Measurements from ENCODE around the gene BBS9.

- TF ChIP-seq, protein P1, sequence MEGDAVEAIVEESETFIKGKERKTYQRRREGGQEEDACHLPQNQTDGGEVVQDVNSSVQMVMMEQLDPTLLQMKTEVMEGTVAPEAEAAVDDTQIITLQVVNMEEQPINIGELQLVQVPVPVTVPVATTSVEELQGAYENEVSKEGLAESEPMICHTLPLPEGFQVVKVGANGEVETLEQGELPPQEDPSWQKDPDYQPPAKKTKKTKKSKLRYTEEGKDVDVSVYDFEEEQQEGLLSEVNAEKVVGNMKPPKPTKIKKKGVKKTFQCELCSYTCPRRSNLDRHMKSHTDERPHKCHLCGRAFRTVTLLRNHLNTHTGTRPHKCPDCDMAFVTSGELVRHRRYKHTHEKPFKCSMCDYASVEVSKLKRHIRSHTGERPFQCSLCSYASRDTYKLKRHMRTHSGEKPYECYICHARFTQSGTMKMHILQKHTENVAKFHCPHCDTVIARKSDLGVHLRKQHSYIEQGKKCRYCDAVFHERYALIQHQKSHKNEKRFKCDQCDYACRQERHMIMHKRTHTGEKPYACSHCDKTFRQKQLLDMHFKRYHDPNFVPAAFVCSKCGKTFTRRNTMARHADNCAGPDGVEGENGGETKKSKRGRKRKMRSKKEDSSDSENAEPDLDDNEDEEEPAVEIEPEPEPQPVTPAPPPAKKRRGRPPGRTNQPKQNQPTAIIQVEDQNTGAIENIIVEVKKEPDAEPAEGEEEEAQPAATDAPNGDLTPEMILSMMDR (conservative IDR thresholded peaks at IDR 0.05; ENCODE audit: low read depth, low read length) = no peak
- TF ChIP-seq RCOR1 (IDR thresholded peaks at IDR 0.05; ENCODE audit: insufficient replicate concordance, low read length) = no peak
- no peak for TF ChIP-seq RFX5 (IDR thresholded peaks at IDR 0.05; ENCODE audit: low read depth, low read length)
- no peak for TF ChIP-seq CEBPB (IDR thresholded peaks at IDR 0.05; ENCODE audit: low read depth, low read length)
- TF ChIP-seq POLR2A (IDR thresholded peaks at IDR 0.05; ENCODE audit: low read depth, low read length) = no peak
- TF ChIP-seq RAD21 (IDR thresholded peaks at IDR 0.05; ENCODE audit: low read length) = no peak
- TF ChIP-seq MAFK (IDR thresholded peaks at IDR 0.05; ENCODE audit: low read depth, low read length) = no peak
- TF ChIP-seq MAZ (IDR thresholded peaks at IDR 0.05; ENCODE audit: borderline replicate concordance, low read depth, low read length) = no peak
- TF ChIP-seq USF2 (IDR thresholded peaks at IDR 0.05; ENCODE audit: low read depth, low read length) = no peak
- no peak for TF ChIP-seq BHLHE40 (IDR thresholded peaks at IDR 0.05; ENCODE audit: low read depth, low read length)
- no peak for TF ChIP-seq NFE2L2 (IDR thresholded peaks at IDR 0.05; ENCODE audit: low read depth, low read length)
- TF ChIP-seq CHD1 (IDR thresholded peaks at IDR 0.05; ENCODE audit: low read depth, low read length) = no peak
Measured at GRCh38 chr7:33356336-33356735, 227.0 kb downstream of the BBS9 start.
